SU-DHL-6 (cell line): ENCODE results near the gene TMEM140.

Source experiments
- EZH2phosphoT487 ChIP-seq: fragments of 200-600 bp; sonication (generic), shearing (Covaris generic); conservative IDR thresholded peaks from 2 replicates; pipeline ENCODE4 v1.6.1; 2018; ENCODE audit warnings: mild to moderate bottlenecking, antibody characterized with exemption, low read length, moderate library complexity, mixed read lengths
- TF ChIP-seq, protein P1 (sequence below): fragments of 200-600 bp; sonication (generic); IDR thresholded peaks from one replicate; pipeline ENCODE4 v1.5.1; 2017; ENCODE audit warnings: antibody characterized with exemption, mild to moderate bottlenecking, low read length, moderate library complexity; ENCODE audit not compliant: insufficient read depth, poor library complexity, severe bottlenecking

DNA sequence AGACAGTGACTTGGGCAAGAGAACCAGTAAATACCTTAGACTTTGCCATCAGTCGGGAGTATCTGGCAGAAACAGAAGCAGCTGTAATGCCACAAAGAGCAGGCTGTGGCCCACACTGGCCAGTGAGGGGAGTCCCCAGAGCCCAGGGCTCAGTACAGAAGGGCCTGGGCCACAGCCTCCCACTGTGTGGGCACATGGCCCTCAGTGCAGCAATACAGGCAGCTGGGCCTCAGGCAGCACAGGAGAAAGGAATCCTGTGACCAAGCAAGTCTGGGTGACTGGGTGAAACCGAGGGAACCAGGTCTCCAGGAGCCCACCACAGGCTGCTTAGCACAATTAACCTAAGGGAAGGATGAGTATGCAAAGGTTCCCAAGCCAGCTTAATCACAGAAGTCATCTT is 49.5 kb downstream of the TMEM140 start:
- TF ChIP-seq, protein P1, sequence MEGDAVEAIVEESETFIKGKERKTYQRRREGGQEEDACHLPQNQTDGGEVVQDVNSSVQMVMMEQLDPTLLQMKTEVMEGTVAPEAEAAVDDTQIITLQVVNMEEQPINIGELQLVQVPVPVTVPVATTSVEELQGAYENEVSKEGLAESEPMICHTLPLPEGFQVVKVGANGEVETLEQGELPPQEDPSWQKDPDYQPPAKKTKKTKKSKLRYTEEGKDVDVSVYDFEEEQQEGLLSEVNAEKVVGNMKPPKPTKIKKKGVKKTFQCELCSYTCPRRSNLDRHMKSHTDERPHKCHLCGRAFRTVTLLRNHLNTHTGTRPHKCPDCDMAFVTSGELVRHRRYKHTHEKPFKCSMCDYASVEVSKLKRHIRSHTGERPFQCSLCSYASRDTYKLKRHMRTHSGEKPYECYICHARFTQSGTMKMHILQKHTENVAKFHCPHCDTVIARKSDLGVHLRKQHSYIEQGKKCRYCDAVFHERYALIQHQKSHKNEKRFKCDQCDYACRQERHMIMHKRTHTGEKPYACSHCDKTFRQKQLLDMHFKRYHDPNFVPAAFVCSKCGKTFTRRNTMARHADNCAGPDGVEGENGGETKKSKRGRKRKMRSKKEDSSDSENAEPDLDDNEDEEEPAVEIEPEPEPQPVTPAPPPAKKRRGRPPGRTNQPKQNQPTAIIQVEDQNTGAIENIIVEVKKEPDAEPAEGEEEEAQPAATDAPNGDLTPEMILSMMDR = no peak
- TF ChIP-seq EZH2phosphoT487 = no peak
